HCT116 (cell line): Measurements from ENCODE around the gene DCTD. TPM values are rescaled to one million over a fixed set of nuclear protein-coding genes. Genes with fewer than 3 reads are reported as not detected.

Source experiments
- ATAC-seq: fragments of 200-7000 bp; cut with Tn5 transposase; 2 replicates; pipeline ENCODE4 v1.9.1; 2020; ENCODE audit warnings: mild to moderate bottlenecking, moderate library complexity
- BruUV-seq: library from RNA; stranded (reverse); fragments of 400-500 nt; replicated peaks from 2 replicates; lab custom pipeline; 2021; lab: Mats Ljungman, UMichigan
- CTCF ChIA-PET: fragments of 300-600 bp; sonication (Branson Sonifier 250); formaldehyde crosslinking; loops from one replicate; lab custom pipeline; 2021; ENCODE audit warnings: antibody characterized with exemption; lab: Charles Lee
- POLR2A ChIA-PET: fragments of 300-600, 350-600 bp; sonication (Branson Sonifier 250); formaldehyde crosslinking; loops from one replicate; lab custom pipeline; 2021; ENCODE audit warnings: antibody characterized with exemption; lab: Charles Lee
- RAD21 ChIA-PET, 2 experiments: fragments of 300-600 bp; sonication (Branson Sonifier 250); formaldehyde crosslinking; loops; one replicate each; lab custom pipeline; 2023; ENCODE audit warnings: low total read pairs in 2 of 2; ENCODE audit not compliant: uncharacterized antibody in 2 of 2, unreplicated experiment in 2 of 2, low non-redundant PET in 1 of 2; lab: Charles Lee
- DNase-seq: peaks from one replicate; pipeline ENCODE4 v3.0.0-alpha.2; 2010; ENCODE audit warnings: low read depth, low spot score
- H2AFZ ChIP-seq: fragments of 200-600 bp; shearing (Covaris generic), sonication (generic); 2 replicates; pipeline ENCODE4 v1.6.1; 2017; ENCODE audit warnings: low read depth, mixed run types, mixed read lengths, antibody characterized with exemption, low read length; ENCODE audit not compliant: poor library complexity, severe bottlenecking
- H3K27ac ChIP-seq: 2 replicates; pipeline ENCODE4 v1.5.1; 2012; ENCODE audit warnings: low read depth, low read length
- H3K27me3 ChIP-seq: fragments of 200-600 bp; sonication (generic); 2 replicates; pipeline ENCODE4 v1.6.1; 2016; ENCODE audit warnings: mixed run types, low read length, mixed read lengths; ENCODE audit not compliant: insufficient read depth
- H3K36me3 ChIP-seq, 2 experiments: fragments of 200-500 bp in 1 of 2; fragments of 200-600 bp in 1 of 2; sonication (Bioruptor generic) in 1 of 2; sonication (generic) in 1 of 2; 2 replicates each; pipeline versions ENCODE4 v1.5.1 to v1.6.1; 2014 to 2016; ENCODE audit warnings: low read length in 2 of 2, inconsistent platforms in 1 of 2, mixed read lengths in 1 of 2, mixed run types in 1 of 2; ENCODE audit not compliant: insufficient read depth in 2 of 2, control insufficient read depth in 1 of 2
- H3K4me1 ChIP-seq, 2 experiments: fragments of 200-600 bp in 1 of 2; sonication (generic) in 1 of 2; 2 replicates each; pipeline versions ENCODE4 v1.5.1 to v1.6.1; 2012 to 2017; ENCODE audit warnings: low read length in 2 of 2, inconsistent platforms in 1 of 2, mild to moderate bottlenecking in 1 of 2, mixed read lengths in 1 of 2, mixed run types in 1 of 2, moderate library complexity in 1 of 2; ENCODE audit not compliant: insufficient read depth in 2 of 2, control insufficient read depth in 1 of 2
- H3K4me2 ChIP-seq: fragments of 200-600 bp; sonication (generic); 2 replicates; pipeline ENCODE4 v1.6.1; 2017; ENCODE audit warnings: mixed run types, low read length, mixed read lengths
- H3K4me3 ChIP-seq, 2 experiments: fragments of 200-600 bp in 1 of 2; sonication (generic) in 1 of 2; replicated peaks in 1 of 2; 2 replicates each; pipeline ENCODE4 v1.5.1; 2011 to 2016; ENCODE audit warnings: low read length in 2 of 2, control low read depth in 1 of 2, low read depth in 1 of 2, mild to moderate bottlenecking in 1 of 2, mixed read lengths in 1 of 2, mixed run types in 1 of 2
- H3K79me2 ChIP-seq: fragments of 200-600 bp; sonication (generic); 2 replicates; pipeline ENCODE4 v1.6.1; 2017; ENCODE audit warnings: mild to moderate bottlenecking, mixed run types, low read length, moderate library complexity, mixed read lengths; ENCODE audit not compliant: insufficient read depth
- H3K9ac ChIP-seq: fragments of 200-600 bp; sonication (generic); 2 replicates; pipeline ENCODE4 v1.6.1; 2016; ENCODE audit warnings: low read length, mixed read lengths
- H3K9me2 ChIP-seq: fragments of 200-600 bp; sonication (generic), shearing (Covaris generic); 2 replicates; pipeline ENCODE4 v1.6.1; 2017; ENCODE audit warnings: mixed run types, mild to moderate bottlenecking, moderate library complexity; ENCODE audit not compliant: insufficient read depth
- H3K9me3 ChIP-seq, 2 experiments: fragments of 200-500 bp in 1 of 2; fragments of 200-600 bp in 1 of 2; sonication (Bioruptor generic) in 1 of 2; sonication (generic) in 1 of 2; 2 replicates each; pipeline ENCODE4 v1.6.1; 2014 to 2017; ENCODE audit warnings: low read length in 2 of 2, mixed read lengths in 2 of 2, inconsistent platforms in 1 of 2, low read depth in 1 of 2, mild to moderate bottlenecking in 1 of 2, mixed run types in 1 of 2, moderate library complexity in 1 of 2; ENCODE audit not compliant: control insufficient read depth in 1 of 2, insufficient read depth in 1 of 2
- H4K20me1 ChIP-seq: fragments of 200-600 bp; sonication (generic), shearing (Covaris generic); 2 replicates; pipeline ENCODE4 v1.6.1; 2017; ENCODE audit warnings: mixed run types, mild to moderate bottlenecking, moderate library complexity; ENCODE audit not compliant: insufficient read depth
- EZH2 ChIP-seq: fragments of 200-600 bp; sonication (generic); IDR thresholded peaks from 2 replicates; pipeline ENCODE4 v1.6.1; 2017; ENCODE audit warnings: antibody characterized with exemption, mixed run types
- POLR2AphosphoS5 ChIP-seq: IDR thresholded peaks from 2 replicates; pipeline ENCODE4 v1.6.1; 2011; ENCODE audit warnings: mild to moderate bottlenecking, low read depth, low read length, moderate library complexity
- ZFX ChIP-seq: fragments of 450-650 bp; IDR thresholded peaks from 2 replicates; pipeline ENCODE4 v1.6.1; 2017
- ZNF274 ChIP-seq: fragments of 200-500 bp; sonication (Bioruptor generic); IDR thresholded peaks from 2 replicates; pipeline ENCODE4 v1.6.1; 2014; ENCODE audit warnings: mild to moderate bottlenecking, low read depth, low read length, inconsistent platforms
- intact Hi-C: fragments of 100-400 bp; cut with micrococcal nuclease; formaldehyde crosslinking; loops from 2 replicates; pipeline ENCODE4 v1.10.0; 2022
- total RNA-seq: library from RNA; stranded (reverse); gene quantifications from one replicate; pipeline ENCODE4 v1.2.1, GENCODE V29; 2021; ENCODE audit not compliant: unreplicated experiment
- TF ChIP-seq, protein P1 (sequence below): IDR thresholded peaks from 2 replicates; pipeline ENCODE4 v1.6.1; 2012; ENCODE audit warnings: low read depth

The DCTD gene
- total RNA-seq, 1 experiment from 2014 or later: 96.3 TPM

DNA sequence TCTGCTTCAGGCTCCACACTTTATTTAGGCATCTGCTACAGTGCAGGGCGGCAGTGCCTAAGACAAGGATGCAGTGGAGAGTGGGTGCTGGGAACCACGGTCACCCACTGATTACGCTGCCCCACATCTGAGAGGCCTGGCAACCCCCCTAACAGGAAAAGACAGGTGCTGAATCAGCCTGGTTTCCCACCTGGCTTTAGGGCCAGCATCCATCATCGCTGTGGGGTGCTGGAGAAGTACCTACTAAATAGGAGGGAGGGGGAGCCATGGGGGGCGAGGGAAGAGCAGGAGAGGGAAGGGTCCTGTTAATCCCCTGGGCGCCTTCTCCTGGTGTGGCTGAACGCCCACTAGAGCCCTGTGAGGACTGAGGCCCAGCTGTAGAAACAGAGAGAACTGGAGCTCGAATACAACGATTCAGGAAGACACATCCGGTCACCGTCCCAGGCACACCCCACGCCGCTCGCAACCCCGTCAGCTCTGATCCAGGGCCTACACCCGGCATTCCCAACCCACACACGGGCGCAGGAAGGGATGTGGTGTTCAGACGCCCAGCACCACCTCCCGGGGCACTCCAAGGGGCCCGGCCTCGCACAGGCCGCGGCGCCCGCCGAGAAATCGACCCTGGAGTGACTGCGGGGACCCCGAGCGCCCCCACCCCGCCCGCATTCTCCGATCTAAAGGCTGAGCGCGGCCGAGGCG is 554 bp downstream of the DCTD start:
- ChIA-PET POLR2A (interaction anchor here (0.7 kb wide), 1 partner anchor 9 kb away, joined by 3 read pairs; no protein-coding TSS in a partner anchor), RAD21 (no interaction called here), CTCF (no interaction called here)
- Histone ChIP-seq H3K27ac (peak overlapping the region; percentile 87), H3K79me2 (peaks cover 40% of the 10 kb centered on the region), H3K9me2 (no peaks in the 10 kb centered on the region), H3K4me3 (peak overlapping the region; percentile 69 to 71), H3K27me3 (no peaks in the 10 kb centered on the region), H3K36me3 (peaks cover 9 to 28% of the 10 kb centered on the region in 2 experiments), H3K9me3 (no peaks in the 10 kb centered on the region), H3K4me1 (peaks cover 10 to 20% of the 10 kb centered on the region in 2 experiments; a peak in 2 of 4 replicates), H4K20me1 (no peaks in the 10 kb centered on the region), H3K9ac (peak overlapping the region; percentile 90), H2AFZ (no peak overlapping the region), H3K4me2 (peak overlapping the region; percentile 81)
- ATAC-seq (peak; percentile 72), DNase-seq (no peak)
- BruUV-seq: no TSS peak
- intact Hi-C loops: no loop called here
- TF ChIP-seq EZH2 (no peak), POLR2AphosphoS5 (no peak; the same call in 1 of the 2 replicates), ZNF274 (no peak), ZFX (peak; percentile 96)
- TF ChIP-seq, protein P1, sequence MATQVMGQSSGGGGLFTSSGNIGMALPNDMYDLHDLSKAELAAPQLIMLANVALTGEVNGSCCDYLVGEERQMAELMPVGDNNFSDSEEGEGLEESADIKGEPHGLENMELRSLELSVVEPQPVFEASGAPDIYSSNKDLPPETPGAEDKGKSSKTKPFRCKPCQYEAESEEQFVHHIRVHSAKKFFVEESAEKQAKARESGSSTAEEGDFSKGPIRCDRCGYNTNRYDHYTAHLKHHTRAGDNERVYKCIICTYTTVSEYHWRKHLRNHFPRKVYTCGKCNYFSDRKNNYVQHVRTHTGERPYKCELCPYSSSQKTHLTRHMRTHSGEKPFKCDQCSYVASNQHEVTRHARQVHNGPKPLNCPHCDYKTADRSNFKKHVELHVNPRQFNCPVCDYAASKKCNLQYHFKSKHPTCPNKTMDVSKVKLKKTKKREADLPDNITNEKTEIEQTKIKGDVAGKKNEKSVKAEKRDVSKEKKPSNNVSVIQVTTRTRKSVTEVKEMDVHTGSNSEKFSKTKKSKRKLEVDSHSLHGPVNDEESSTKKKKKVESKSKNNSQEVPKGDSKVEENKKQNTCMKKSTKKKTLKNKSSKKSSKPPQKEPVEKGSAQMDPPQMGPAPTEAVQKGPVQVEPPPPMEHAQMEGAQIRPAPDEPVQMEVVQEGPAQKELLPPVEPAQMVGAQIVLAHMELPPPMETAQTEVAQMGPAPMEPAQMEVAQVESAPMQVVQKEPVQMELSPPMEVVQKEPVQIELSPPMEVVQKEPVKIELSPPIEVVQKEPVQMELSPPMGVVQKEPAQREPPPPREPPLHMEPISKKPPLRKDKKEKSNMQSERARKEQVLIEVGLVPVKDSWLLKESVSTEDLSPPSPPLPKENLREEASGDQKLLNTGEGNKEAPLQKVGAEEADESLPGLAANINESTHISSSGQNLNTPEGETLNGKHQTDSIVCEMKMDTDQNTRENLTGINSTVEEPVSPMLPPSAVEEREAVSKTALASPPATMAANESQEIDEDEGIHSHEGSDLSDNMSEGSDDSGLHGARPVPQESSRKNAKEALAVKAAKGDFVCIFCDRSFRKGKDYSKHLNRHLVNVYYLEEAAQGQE: no peak
